Thoracic aorta (tissue), 2 donors: ENCODE measurements around the gene HOXA10. TPM values are rescaled to one million over a fixed set of nuclear protein-coding genes. Genes with fewer than 3 reads are reported as not detected.
A peak's percentile ranks its signal among the peaks of the same experiment; 100 is the strongest.

Experiments
- ATAC-seq: fragments of 150-250 bp; one replicate; pipeline ENCODE4 v1.8.0; 2017; ENCODE audit warnings: low read depth; ENCODE audit not compliant: insufficient number of reproducible peaks, low FRiP score
- DNase-seq: peaks from one replicate; pipeline ENCODE4 v3.0.0-alpha.2; 2020; ENCODE audit warnings: low spot score
- H3K27ac ChIP-seq, 2 donors: fragments of 200-600 bp; sonication (generic); 1 replicate in 1 of 2; 2 replicates in 1 of 2; pipeline ENCODE4 v1.5.1; 2016; ENCODE audit warnings: mild to moderate bottlenecking in 2 of 2, moderate library complexity in 2 of 2
- H3K27me3 ChIP-seq: fragments of 200-600 bp; sonication (generic); replicated peaks from 2 replicates; pipeline ENCODE4 v1.6.0; 2016; ENCODE audit warnings: mild to moderate bottlenecking; ENCODE audit not compliant: insufficient read depth
- H3K36me3 ChIP-seq: fragments of 200-600 bp; sonication (generic); one replicate; pipeline ENCODE4 v1.5.1; 2016
- H3K4me1 ChIP-seq, 2 donors: fragments of 200-600 bp; sonication (generic); 1 replicate in 1 of 2; 2 replicates in 1 of 2; pipeline versions ENCODE4 v1.5.1 to v1.6.0; 2016; ENCODE audit warnings: low read depth in 2 of 2, mild to moderate bottlenecking in 1 of 2; ENCODE audit not compliant: control insufficient read depth in 1 of 2
- H3K4me3 ChIP-seq: fragments of 200-600 bp; sonication (generic); 2 replicates; pipeline ENCODE4 v1.5.1; 2016; ENCODE audit warnings: mild to moderate bottlenecking
- H3K9me3 ChIP-seq: fragments of 200-600 bp; sonication (generic); 2 replicates; pipeline ENCODE4 v1.5.1; 2016
- total RNA-seq, 2 donors: library from RNA; depleted of rRNA; stranded (reverse); fragments of >200 nt; gene quantifications; one replicate each; pipeline versions ENCODE4 v1.1.0 to v1.2.3, GENCODE V29; 2016
- TF ChIP-seq, protein P1 (sequence below): fragments of 200-600 bp; sonication (generic); IDR thresholded peaks from one replicate; pipeline ENCODE4 v1.5.1; 2019; ENCODE audit warnings: antibody characterized with exemption

The HOXA10 gene
- total RNA-seq, 2 donors from 2014 or later = 0.81 TPM; not detected in 1

DNA sequence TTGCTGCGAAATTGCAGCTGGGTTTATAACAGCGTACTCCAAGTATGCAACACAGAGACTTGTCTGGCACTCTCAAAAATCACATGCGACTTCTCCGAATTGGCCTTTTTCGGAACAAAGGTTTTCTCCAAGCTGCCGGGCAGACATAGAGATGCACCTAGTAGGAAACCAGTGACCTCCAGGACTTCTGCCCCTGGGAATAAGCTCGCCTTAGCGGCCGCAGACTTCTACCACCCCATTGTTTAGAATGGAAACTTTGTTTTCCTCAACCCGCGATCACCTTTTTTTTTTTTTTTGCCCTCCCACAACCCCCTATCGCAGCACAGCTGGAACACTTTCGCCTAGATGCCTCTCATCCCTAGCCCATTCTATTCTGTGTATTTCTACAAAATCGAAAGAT lies 4.9 kb upstream of the HOXA10 start:
- Histone ChIP-seq H3K4me3 (no peak overlapping the region), H3K9me3 (no peaks in the 10 kb centered on the region), H3K27me3 (peaks cover 39% of the 10 kb centered on the region), H3K27ac (peak overlapping the region in 1 of 2 donors; percentile 7), H3K4me1 (peaks cover 8 to 27% of the 10 kb centered on the region in 2 donors), H3K36me3 (no peaks in the 10 kb centered on the region)
- TF ChIP-seq, protein P1, sequence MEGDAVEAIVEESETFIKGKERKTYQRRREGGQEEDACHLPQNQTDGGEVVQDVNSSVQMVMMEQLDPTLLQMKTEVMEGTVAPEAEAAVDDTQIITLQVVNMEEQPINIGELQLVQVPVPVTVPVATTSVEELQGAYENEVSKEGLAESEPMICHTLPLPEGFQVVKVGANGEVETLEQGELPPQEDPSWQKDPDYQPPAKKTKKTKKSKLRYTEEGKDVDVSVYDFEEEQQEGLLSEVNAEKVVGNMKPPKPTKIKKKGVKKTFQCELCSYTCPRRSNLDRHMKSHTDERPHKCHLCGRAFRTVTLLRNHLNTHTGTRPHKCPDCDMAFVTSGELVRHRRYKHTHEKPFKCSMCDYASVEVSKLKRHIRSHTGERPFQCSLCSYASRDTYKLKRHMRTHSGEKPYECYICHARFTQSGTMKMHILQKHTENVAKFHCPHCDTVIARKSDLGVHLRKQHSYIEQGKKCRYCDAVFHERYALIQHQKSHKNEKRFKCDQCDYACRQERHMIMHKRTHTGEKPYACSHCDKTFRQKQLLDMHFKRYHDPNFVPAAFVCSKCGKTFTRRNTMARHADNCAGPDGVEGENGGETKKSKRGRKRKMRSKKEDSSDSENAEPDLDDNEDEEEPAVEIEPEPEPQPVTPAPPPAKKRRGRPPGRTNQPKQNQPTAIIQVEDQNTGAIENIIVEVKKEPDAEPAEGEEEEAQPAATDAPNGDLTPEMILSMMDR = no peak
- no peak for DNase-seq
- ATAC-seq = no peak

DNA sequence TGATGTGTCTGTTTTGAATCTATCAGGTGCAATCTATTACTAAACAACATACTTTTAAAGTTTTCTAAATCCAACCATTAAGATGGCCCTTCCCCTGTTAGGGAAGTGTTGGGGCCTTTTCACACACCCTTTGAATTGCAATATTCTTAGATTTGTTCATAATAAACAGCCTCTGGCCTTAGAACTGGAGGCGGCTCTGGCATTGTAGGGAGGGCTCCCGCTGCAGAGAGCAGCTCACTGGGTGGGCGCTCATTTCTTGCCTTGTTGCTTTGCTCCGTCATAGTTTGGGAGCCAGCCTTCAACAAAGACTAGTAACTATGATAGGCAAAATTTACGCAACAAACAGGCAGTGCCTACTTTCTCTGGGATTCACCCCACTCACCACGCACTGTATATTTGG lies 4.2 kb upstream of the HOXA10 start:
- no peaks in the 10 kb centered on the region for H3K36me3 ChIP-seq
- ATAC-seq (no peak), DNase-seq (no peak)
- TF ChIP-seq, protein P1 = no peak
- H3K4me1 ChIP-seq = peaks cover 10 to 27% of the 10 kb centered on the region in 2 donors
- peaks cover 36% of the 10 kb centered on the region for H3K27me3 ChIP-seq
- no peak overlapping the region for H3K27ac ChIP-seq
- H3K9me3 ChIP-seq = no peaks in the 10 kb centered on the region
- H3K4me3 ChIP-seq = no peak overlapping the region

DNA sequence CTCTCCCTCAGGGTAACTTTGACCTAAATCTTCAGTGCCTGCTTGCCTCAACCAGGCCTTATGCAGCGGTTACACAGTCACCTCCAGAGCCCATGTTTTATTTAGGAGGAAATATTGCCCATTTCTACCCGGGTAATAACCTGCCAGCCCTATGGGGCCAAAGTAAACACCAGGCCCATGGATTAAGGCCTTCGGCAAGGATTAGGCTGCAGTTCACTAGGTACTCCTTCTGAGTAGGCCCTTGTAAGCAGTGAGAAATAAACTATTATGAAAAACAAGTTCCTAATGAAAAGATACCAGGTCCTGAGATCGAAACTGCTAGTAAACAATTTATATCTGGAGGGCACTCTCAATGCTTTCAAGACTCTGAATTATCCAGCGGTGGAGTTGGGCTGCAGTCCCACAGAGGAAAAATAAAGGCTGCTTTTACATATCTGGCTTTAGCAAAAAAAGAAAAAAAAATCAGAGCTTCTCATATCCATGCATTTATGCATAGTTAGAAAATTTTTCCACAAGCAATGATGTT lies 3.7 kb upstream of the HOXA10 start:
- Histone ChIP-seq H3K9me3 (no peaks in the 10 kb centered on the region), H3K27me3 (peaks cover 36% of the 10 kb centered on the region), H3K4me1 (peaks cover 15 to 27% of the 10 kb centered on the region in 2 donors), H3K36me3 (no peaks in the 10 kb centered on the region), H3K27ac (no peak overlapping the region), H3K4me3 (no peak overlapping the region)
- ATAC-seq = no peak
- no peak for DNase-seq
- TF ChIP-seq, protein P1 = no peak

DNA sequence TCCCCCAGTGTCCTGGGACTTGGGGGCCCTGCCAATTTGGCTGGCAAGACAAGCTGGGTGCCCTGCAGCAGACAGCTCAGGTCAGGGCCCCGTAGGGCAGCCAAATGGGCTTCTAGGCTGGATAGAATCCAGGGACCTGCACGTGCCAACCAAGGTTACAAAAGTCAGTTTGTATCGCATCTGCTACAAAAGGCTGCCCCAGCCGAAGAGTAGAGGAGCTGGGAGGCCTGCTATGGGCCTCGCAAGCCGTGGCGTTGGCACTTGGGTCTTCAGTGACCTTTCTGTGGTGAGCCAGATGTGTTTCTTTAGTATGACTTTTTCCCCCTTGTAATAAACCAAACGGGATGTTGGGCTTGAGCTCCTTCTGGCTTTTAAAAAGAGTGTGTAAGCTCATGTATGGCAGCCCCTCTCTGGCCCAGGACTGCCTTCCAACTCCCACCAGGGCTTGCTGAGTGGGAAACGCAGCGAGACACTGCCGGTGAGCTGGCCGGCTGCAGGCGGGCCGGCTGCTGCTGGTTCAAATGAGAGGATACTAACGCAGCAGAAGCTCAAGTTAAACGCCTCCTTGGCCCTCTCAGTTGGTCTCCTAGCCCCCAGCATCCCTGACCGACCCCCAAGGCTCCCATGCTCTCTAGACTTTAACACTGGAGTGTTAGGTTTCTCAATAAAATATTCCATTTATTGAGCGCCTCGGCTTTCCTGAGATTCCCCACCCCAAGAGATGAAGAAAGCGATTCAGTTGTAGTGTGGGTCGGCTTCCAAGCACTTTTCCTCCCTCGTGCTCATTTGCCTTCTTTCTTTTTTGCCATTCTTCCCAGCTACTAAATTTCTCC lies 3.1 kb upstream of the HOXA10 start:
- no peaks in the 10 kb centered on the region for H3K9me3 ChIP-seq
- ATAC-seq (no peak), DNase-seq (no peak)
- no peak overlapping the region for H3K4me3 ChIP-seq
- peaks cover 15 to 33% of the 10 kb centered on the region in 2 donors for H3K4me1 ChIP-seq
- H3K27ac ChIP-seq = no peak overlapping the region
- TF ChIP-seq, protein P1 = no peak
- H3K27me3 ChIP-seq = peaks cover 30% of the 10 kb centered on the region
- no peaks in the 10 kb centered on the region for H3K36me3 ChIP-seq

DNA sequence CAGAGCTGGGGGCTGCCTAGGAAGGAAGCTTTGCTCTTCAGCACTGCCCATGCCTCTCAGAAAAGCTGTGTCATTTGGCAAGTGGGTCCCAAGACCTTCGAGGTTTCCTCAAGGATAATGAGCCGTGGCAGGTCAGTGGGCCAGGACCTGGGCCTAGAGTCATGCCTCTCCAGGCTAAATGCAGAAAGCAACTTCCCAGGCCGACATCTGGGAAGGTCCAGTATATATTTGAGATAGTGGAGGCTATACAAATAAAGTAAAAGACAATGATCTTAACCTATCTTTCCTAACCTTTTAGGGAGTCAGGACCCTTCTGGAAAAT lies 2.4 kb upstream of the HOXA10 start:
- no peak for DNase-seq
- peaks cover 27% of the 10 kb centered on the region for H3K27me3 ChIP-seq
- no peaks in the 10 kb centered on the region for H3K36me3 ChIP-seq
- TF ChIP-seq, protein P1 = no peak
- no peak overlapping the region for H3K27ac ChIP-seq
- no peak for ATAC-seq
- H3K4me3 ChIP-seq = no peak overlapping the region
- H3K9me3 ChIP-seq = no peaks in the 10 kb centered on the region
- H3K4me1 ChIP-seq = peaks cover 15 to 33% of the 10 kb centered on the region in 2 donors
